GM12874 (cell line): ENCODE data around the gene CFAP91.

Source experiments
- CTCF ChIP-seq: IDR thresholded peaks from 2 replicates; pipeline ENCODE4 v1.5.1; 2011; ENCODE audit warnings: low read depth, mild to moderate bottlenecking, control low read depth, low read length, moderate library complexity; ENCODE audit not compliant: insufficient read depth

The CFAP91 gene

GRCh38 chr3:119702530-119703527, at the start of gene CFAP91:
Gene CFAP91 (plus strand): TSS chr3:119703022. CDS start chr3:119703099, 77 bp downstream.
- TF ChIP-seq CTCF: no peak

- no peak for TF ChIP-seq CTCF
These were observed 48.9 kb upstream of the CFAP91 start for GRCh38 chr3:119653876-119654275.

GRCh38 chr3:119657887-119658702, 44.7 kb upstream of the CFAP91 start:
- TF ChIP-seq CTCF: no peak

DNA sequence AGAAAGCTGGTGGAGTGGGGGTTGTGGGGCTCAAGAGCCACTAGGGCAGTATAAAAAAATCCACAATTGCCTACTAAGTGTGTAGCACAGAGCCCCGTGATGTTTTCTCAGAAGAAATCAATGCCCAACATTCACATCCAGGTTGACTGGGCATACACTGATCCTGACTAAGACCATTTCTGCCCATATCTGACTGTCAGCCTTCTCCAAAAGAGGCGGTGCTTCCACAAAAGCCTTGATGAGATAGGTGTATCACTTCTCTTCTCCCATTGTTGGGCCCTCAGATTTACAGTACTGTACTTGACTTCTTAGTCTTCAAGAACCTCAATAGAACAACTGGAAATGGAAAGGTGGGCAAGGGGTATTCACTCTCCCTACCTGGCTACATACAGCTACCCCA, 43.8 kb upstream of the CFAP91 start:
- TF ChIP-seq CTCF: no peak

- no peak for TF ChIP-seq CTCF
These were observed 43.1 kb upstream of the CFAP91 start for GRCh38 chr3:119659606-119660291.

DNA sequence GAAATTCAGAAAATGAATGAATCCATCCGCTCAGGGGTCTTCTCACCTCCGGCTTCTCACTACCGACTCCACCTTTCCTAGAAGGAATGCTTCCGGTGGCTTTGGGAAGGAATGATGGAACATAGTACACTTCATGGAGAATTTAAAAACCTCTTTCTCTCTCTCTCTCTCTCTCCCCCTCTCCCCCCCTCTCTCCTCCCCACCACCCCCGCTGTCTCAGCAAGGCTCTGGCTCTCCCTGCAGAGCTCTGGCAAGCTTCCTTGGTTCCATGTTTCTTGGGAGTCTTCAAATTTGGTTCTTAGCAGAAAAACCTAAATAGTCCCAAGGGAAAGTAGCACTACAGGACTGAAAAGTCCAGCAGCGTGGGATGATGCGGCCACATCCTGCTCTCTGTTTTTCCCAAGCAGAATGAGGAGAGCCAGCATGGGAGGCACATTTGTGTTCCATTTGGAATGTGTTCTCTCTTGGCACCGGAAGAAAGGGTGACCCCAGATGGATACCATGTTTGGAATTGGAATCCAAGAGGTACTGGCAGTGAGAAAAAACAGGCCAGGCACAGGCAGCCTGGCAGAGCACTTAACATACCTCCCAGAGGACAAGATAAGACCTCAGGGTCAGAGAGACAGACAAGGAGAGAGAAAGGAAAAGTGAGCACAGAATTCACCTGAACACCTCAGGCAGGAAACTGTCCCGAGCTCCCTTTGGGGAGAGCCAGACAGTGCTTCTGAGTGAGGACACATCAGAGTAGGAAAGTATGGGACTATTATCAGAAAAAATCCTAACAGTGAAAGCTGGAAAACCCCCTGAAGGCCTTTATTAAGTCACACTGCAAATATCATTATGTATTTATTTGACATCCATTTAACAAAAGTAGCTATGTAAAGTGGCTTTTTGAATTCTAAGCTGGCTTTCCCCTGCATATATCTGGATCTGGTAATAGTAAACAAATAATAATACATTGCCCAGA, 42.1 kb upstream of the CFAP91 start, which contains the start of gene POPDC2:
Gene POPDC2 (minus strand): TSS at position 116 of the 967 bp plus-strand sequence. CDS start 166 bp downstream, outside the sequence.
- no peak for TF ChIP-seq CTCF
